ENCODE measurements around the gene DVL1.
"Not testable (repeated sequence)": the region's sequence is repeated elsewhere in the genome, so short reads cannot be mapped to it uniquely, and the experiment has no call there.

The DVL1 gene

GRCh38 chr1:1324524-1325287 lies 24.5 kb downstream of the DVL1 start, which contains the start of the genes CPTP and INTS11:
Gene CPTP, plus strand, starts transcription at chr1:1324802. Its CDS starts 2,109 bp downstream, at chr1:1326911.
Gene INTS11, minus strand, starts transcription at chr1:1324660. Its CDS starts 52 bp downstream, at chr1:1324608.
- peak; percentile 96 for DNase-seq (ENCODE audit: low spot score)

GRCh38 chr1:1324084-1324523 lies 25.1 kb downstream of the DVL1 start:
- no peak for DNase-seq (ENCODE audit: low spot score)

- DNase-seq (ENCODE audit: low spot score): no peak
Observed at GRCh38 chr1:1322952-1323351, 26.3 kb downstream of the DVL1 start.

GRCh38 chr1:1322418-1322817 lies 26.8 kb downstream of the DVL1 start:
- DNase-seq (ENCODE audit: low spot score): no peak

GRCh38 chr1:1321477-1321876 lies 27.7 kb downstream of the DVL1 start:
- DNase-seq (ENCODE audit: low spot score): no peak

GRCh38 chr1:1320666-1321448 lies 28.4 kb downstream of the DVL1 start:
- DNase-seq (ENCODE audit: low spot score): no peak

GRCh38 chr1:1319646-1319941 lies 29.6 kb downstream of the DVL1 start:
- no peak for DNase-seq (ENCODE audit: low spot score)

- DNase-seq (ENCODE audit: low spot score): no peak
Observed at GRCh38 chr1:1318777-1319645, 30.2 kb downstream of the DVL1 start.

GRCh38 chr1:1318131-1318652 lies 31.0 kb downstream of the DVL1 start:
- DNase-seq (ENCODE audit: low spot score): no peak

- DNase-seq (ENCODE audit: low spot score): no peak
Observed at GRCh38 chr1:1317420-1317819, 31.8 kb downstream of the DVL1 start.

GRCh38 chr1:1316199-1316598 lies 33.0 kb downstream of the DVL1 start:
- not testable (repeated sequence) for DNase-seq (ENCODE audit: low spot score)

- DNase-seq (ENCODE audit: low spot score): no peak
Observed at GRCh38 chr1:1315435-1315954, 33.7 kb downstream of the DVL1 start.

- no peak for DNase-seq (ENCODE audit: low spot score)
Observed at GRCh38 chr1:1314678-1315335, 34.4 kb downstream of the DVL1 start.

GRCh38 chr1:1314237-1314586 lies 35.0 kb downstream of the DVL1 start:
- no peak for DNase-seq (ENCODE audit: low spot score)

- no peak for DNase-seq (ENCODE audit: low spot score)
Observed at GRCh38 chr1:1313500-1314236, 35.5 kb downstream of the DVL1 start.

- DNase-seq (ENCODE audit: low spot score): no peak
Observed at GRCh38 chr1:1312450-1313314, 36.5 kb downstream of the DVL1 start.

- no peak for DNase-seq (ENCODE audit: low spot score)
Observed at GRCh38 chr1:1311107-1312104, 37.8 kb downstream of the DVL1 start.

GRCh38 chr1:1310476-1311053 lies 38.7 kb downstream of the DVL1 start:
- DNase-seq (ENCODE audit: low spot score): no peak

Measured in HuH-7.5 (cell line).